COLO668 (cell line): ENCODE data around the gene SNCA.

Experiments used
- DNase-seq: peaks from one replicate; lab custom pipeline; 2025; ENCODE audit not compliant: unreplicated experiment; lab: John Stamatoyannopoulos, UW

Gene SNCA

GRCh38 chr4:89707467-89707866 lies 129.5 kb downstream of the SNCA start:
- DNase-seq: no peak

GRCh38 chr4:89704651-89705395 lies 132.1 kb downstream of the SNCA start:
- no peak for DNase-seq

- no peak for DNase-seq
These were observed 133.0 kb downstream of the SNCA start for GRCh38 chr4:89703829-89704590.

GRCh38 chr4:89700766-89701423 lies 136.1 kb downstream of the SNCA start:
- no peak for DNase-seq

GRCh38 chr4:89685690-89686089 lies 151.3 kb downstream of the SNCA start:
- no peak for DNase-seq

GRCh38 chr4:89685277-89685676 lies 151.7 kb downstream of the SNCA start:
- DNase-seq: no peak

- no peak for DNase-seq
These were observed 152.4 kb downstream of the SNCA start for GRCh38 chr4:89684536-89684935.

- no peak for DNase-seq
These were observed 154.2 kb downstream of the SNCA start for GRCh38 chr4:89682808-89683207.

GRCh38 chr4:89681671-89682070 lies 155.3 kb downstream of the SNCA start:
- no peak for DNase-seq

- DNase-seq: peak; percentile 95
These were observed 155.7 kb downstream of the SNCA start for GRCh38 chr4:89681219-89681618.

GRCh38 chr4:89674876-89675459 lies 162.0 kb downstream of the SNCA start:
- peak; percentile 62 for DNase-seq
